NCI-H2171 (cell line): ENCODE measurements around the gene METRNL.
"Not testable (repeated sequence)": the region's sequence is repeated elsewhere in the genome, so short reads cannot be mapped to it uniquely, and the experiment has no call there.

Source experiments
- DNase-seq: peaks from one replicate; lab custom pipeline; 2025; lab: John Stamatoyannopoulos, UW

Gene METRNL, protein sequence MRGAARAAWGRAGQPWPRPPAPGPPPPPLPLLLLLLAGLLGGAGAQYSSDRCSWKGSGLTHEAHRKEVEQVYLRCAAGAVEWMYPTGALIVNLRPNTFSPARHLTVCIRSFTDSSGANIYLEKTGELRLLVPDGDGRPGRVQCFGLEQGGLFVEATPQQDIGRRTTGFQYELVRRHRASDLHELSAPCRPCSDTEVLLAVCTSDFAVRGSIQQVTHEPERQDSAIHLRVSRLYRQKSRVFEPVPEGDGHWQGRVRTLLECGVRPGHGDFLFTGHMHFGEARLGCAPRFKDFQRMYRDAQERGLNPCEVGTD

DNA sequence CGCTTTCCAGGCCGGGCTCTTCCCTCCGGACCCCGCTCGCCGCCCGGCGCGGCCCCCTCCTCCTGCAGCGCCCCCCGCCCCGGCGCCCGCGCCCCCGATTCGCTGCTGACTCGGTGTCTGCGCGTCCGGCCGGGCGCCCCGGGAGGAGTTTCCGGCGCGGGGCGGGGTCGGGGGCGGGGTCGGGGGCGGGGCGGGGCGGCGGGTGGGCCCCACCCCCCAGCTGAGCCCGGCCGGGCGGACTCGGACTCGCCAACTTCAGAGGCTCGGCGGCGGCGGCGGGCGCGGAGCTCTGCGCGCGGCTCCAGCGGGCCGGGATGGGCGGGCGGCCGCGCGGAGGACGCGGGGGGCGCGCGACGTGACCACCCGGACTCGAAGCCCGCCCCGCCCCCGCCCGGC lies at the start of gene METRNL:
METRNL (plus strand) TSS at position 258 of the 396 bp plus-strand sequence. CDS start 207 bp downstream, outside the sequence.
- peak; percentile 46 for DNase-seq

DNA sequence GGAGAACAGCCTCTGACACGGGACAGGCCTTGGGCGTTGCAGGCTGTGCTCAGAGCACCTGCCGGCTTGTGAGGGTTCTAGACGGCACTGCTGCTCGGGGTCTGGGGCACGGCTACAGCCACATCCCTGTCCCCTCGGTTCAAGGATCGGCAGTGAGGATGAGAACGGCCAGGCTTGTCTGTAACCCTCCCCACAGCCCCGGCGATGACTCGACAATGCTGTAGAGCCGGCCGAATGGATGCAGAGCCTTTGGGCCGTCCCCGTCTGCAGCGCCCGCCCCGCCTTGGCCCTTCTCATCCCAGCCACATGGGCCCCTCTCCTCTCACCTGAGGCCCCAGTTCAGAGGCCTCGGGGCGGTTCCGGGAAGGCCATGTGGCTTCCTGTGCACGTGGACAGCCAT lies 49.0 kb upstream of the METRNL start:
- DNase-seq, result no peak

DNA sequence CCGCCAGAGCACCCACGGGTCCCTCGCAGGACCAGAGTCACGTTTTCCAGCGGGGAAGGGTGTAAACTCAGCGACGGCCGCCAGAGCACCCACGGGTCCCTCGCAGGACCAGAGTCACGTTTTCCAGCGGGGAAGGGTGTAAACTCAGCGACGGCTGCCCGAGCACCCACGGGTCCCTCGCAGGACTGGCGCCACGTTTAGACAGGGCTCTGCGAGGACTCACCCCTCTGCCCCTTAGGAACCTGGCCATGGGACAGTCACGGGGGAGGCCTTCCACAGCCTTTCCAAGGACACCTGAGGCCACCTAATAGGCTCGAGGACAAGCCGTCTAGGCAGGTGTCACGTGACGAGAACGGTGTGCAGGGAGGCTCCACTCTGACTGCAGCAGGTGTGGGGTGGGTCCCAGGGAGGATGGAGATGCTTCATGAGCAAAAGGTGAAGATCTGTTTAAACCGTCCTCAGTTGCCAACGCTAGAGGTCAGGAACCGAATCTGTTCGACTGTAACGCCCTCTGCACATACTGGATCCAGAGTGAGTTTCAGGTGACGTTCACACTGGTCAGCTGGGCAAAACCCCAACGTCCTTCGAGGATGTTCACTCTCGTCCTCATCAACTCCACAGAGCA lies 48.0 kb upstream of the METRNL start:
- no peak for DNase-seq

DNA sequence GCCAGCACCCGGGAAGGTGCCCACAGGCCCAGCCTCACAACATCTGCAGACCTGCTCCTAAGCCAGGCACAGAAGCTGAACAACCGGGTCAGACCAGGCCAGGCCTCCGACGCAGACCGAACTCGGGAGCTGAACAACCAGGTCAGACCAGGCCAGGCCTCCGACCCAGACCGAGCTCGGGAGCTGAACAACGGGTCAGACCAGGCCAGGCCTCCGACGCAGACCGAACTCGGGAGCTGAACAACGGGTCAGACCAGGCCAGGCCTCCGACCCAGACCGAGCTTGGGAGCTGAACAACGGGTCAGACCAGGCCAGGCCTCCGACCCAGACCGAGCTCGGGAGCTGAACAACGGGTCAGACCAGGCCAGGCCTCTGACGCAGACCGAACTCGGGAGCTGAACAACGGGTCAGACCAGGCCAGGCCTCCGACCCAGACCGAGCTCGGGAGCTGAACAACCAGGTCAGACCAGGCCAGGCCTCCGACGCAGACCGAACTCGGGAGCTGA lies 47.4 kb upstream of the METRNL start:
- DNase-seq, result not testable (repeated sequence)

DNA sequence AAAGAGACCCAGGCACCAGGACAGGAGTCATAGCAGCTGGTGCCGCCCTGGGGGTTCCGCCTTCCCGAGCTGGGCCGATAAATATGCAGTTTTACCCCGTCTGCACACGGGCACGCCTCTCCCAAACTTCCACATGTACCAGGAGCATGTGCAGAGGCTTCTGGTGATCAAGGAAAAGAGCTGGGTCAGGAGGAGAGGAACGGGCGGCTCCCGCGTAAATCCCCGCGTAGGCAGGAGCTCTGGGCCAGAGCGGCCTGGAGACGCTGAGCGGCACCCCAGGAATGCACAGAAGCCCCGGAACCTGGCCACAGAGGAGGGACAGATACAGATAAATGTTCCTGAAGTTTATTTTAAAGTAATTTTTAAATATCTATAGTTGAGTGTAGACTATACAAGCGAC lies 46.6 kb upstream of the METRNL start:
- DNase-seq, result no peak

DNA sequence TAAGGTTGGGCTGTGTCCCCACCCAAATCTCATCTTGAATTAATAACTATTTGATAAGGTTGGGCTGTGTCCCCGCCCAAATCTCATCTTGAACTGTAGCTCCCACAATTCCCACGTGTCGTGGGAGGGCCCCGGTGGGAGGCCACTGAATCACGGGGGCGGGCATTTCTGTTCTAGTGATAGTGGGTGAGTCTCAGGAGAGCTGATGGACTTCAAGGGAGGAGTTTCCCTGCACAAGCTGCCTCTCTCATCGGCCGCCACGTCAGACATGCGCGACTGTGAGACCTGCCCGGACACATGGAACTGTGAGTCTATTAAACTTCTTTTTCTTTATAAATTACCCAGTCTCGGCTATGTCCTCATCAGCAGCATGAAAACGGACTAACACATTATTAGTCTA lies 44.9 kb upstream of the METRNL start:
- no peak for DNase-seq

DNA sequence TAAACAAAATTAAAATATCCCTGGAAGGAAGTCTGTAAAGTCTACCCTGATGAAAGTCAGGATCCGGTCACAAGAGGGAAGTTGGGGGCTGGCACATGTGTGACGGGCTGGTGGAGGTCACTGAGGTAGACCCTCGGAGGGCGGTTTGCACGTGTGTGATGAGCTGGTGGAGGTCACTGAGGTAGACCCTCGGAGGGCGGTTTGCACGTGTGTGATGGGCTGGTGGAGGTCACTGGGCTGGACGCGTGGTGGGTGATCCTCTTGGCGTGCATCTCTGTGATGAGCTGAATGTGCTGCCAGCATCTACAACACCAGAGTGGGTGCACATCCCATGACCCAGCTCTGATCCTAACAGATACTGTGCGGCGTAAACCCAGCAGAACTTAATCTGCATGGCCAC lies 43.7 kb upstream of the METRNL start:
- no peak for DNase-seq

DNA sequence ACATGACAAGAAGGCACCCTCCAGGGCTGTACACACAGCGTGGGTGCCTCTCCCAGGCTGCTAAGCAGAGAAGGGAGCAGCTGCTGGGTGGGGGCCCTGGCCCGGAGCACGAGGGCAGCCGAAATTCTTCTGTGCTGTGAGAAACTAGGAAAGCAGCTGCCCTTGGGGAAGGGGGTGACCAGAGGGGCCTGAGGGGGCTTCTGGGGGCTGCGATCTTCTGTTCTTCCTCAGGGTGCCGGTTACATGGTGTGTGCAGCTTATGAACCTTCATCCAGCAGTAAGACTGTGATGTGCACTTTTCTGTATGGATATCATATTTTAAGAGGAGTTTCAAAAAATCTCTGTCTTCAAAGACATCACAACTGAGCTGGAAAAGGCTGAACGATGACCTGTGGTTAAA lies 43.2 kb upstream of the METRNL start:
- DNase-seq, result no peak

DNA sequence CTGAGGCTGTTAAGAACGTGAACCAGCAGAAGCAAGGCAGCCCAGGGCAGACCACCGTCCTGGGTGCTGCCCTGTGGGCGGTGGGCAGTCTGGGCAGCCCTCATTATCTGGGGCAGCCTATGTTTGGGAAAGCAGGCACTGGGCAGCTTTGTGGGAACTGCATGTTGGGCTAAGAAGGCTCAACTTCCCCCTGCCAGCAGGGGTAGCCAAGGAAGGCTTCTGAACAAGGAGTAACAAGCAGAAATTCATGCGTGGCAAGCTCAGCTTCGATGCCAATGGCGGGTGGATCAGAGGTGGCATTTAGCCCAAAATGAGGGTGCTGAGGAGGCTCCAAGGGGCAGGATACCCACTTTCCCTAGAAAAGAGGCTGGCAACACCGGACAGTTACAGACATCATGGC lies 42.7 kb upstream of the METRNL start:
- DNase-seq, result no peak

DNA sequence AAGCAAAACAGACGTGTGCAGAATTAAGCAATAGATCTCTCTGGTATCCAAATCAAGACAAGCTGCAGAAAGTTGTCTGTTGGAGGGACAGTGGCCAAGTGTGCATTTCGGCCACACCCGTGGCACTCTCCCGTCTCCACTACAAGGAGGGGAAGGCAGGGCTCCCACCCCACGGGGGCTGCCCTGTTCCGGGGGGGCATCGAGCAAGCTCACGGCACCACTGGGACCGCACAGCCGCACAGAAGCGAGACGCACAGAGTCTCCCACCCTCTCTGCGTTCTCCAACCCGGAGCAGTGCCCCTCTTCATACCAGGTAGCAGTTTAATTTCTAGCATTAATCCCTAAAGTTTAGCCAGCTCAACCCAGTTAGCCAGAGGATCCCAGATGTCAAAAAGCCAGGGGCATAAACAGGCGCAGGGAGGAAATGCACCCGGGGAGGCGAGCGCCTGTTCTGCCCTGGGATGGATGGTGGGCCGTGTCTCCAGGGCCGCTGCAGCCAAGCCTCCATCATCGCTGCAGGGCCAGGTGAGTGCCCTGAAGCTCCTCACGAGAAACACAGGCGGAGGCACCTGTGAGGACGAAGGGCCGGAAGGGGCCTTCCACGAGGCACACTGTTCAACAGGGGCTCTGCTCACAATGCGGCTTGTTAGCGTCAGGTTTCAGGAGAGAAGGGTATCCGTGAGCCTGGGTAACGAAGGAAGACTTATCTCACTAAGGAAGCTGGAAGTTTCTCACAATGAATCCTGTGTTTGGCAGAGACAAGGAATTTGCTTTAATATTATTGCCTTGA lies 42.1 kb upstream of the METRNL start:
- DNase-seq, result no peak

DNA sequence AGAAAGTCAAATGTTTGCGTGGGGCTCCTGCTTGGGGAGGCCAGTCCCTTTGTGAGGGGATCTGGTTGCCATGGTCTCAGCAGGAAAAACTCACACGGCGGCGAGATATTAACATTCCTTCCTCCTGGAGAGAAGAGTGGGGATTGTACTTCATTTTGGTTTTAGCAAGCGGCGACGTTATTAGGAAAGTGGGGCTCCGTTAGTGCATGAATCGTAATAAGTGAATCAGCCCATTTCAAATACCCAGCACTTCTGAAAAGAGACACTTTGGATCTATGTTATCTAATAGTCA lies 41.6 kb upstream of the METRNL start:
- DNase-seq, result no peak

DNA sequence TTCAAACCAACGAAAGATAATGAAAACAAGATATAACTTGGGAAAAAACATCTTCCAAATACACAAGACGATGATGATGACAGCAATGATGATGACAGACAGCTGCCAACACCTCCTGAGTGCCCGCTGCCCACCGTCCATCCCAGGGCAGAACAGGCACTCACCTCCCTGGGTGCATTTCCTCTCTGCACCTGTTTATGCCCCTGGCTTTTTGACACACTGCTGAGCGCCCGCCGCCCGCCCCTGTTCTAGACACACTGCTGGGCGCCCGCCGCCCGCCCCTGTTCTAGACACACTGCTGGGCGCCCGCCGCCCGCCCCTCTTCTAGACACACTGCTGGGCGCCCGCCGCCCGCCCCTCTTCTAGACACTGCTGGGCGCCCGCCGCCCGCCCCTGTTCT lies 40.4 kb upstream of the METRNL start:
- DNase-seq, result not testable (repeated sequence)

DNA sequence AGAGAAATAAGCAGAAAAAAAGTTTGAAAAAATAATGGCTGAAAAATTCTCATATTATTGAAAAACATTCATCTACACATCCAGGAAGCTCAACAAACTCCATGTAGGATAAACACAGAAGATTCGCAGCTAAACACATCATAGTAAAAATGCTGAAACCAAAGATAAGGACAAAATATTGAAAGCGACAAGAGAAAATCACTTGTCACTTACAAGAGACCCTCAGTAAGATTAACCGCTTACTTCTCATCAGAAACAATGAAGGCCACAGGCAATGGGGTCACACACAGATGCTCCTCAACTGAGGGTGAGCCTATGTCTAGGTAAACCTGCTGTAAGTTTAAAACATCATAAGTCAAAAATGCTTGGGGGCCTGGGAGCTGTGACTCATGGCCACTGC lies 38.1 kb upstream of the METRNL start:
- DNase-seq, result no peak

DNA sequence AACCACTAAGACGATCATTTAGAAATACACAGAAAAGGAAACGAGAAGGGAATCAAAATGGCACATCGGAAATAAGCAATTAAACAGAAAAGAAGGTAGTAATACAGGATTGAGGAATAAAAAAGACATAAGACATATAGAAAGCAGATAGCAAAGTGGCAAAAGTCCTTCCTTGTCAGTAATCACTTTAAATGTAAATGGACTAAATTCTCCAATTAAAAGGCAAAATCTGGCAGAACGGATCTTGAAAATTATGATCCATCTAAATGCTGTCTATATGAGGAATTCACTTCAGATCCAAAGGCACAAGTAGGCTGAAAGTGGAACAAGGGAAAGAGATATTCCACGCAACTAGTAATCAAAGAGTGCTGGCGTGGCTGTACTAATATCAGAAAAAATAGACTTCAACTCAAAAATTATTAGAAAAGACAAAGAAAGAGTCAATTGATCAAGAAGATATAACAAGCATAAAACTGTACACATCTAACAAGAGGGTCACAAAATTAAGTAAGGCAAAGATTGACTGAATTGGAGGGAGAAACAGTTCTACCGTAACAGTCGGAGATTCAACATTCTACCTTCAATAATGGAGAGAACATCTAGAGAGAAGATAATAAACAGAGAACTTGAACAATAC lies 36.8 kb upstream of the METRNL start:
- DNase-seq, result no peak

DNA sequence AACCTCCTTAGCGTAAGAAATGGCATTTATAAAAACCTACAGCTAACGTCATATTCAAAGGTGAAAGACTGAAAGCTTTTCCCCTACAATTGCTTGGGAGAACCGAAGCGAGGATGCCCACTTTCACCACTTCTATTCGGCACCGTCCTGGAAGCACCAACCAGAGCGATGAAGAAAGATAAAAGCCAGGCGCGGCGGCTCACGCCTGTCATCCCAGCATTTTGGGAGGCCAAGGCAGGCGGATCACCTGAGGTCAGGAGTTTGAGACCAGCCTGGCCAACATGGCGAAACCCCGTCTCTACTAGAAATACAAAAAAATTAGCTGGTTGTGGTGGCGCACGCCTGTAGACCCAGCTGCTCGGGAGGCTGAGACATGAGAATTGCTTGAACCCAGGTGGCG lies 34.9 kb upstream of the METRNL start:
- DNase-seq, result not testable (repeated sequence)

DNA sequence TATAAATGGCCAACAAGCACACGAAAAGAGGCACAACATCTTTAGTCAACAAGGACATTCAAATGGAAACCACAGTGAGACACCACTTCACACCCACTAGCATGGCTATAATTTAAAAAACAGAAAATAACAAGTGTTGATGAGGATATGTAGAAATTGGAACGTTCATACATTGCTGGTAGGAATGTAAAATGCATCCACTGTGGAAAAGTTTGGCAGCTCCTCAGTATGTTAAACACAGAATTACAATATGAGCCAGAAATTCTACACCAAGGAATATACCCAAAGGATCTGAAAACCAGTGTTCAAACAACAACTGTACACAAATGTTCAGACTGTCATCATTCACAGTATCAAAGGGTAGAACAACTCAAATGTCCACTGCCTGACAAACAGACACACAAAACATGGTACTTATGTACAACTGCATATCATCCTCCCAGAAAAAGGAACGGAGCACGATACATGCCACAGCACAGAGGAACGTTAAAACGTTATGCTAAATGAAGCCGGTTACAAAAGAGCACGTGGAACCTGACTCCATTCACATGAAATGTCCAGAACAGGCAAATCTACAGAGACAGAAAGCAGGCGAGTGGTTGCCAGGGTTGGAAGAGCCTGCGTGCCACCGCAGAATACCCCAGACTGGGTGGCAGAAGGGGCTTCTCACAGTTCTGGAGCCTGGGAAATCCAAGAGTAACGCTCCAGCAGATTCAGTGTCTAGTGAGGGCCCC lies 32.8 kb upstream of the METRNL start:
- DNase-seq, result no peak

DNA sequence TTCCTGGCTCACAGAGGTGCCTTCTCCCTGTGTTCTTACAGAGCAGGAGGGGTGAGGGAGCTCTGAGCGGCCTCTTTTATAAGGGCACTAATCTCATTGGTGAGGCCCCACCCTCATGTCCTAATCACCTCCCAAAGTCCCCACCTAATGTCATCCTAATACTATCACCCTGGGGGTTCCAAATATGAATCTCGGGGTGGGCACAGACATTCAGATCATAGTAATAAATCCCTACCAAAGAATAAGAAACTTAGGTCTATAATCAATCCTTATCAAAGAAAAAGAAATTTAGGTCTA lies 32.3 kb upstream of the METRNL start:
- no peak for DNase-seq

DNA sequence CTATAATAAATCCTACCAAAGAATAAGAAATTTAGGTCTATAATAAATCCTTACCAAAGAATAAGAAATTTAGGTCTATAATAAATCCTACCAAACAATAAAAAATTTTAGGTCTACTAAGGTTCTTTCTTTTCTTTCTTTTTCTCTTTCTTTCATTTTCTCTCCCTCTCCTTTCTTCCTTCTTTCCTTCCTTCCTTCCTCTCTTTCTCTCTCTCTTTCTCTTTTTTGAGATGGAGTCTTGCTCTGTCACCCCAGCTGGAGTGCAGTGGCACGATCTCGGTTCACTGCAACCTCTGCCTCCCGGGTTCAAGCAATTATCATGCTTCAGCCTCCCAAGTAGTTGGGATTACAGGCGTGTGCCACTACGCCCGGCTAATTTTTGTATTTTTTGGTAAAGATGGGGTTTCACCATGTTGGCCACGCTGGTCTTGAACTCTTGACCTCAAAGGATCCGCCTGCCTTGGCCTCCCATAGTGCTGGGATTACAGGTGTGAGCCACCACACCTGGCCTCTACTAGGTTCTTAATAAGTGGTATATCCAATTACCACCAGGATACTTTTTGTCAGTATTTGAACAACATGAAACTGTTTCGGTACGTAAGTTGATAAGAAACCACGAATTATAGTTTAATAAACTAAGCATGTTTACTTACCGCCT lies 31.5 kb upstream of the METRNL start:
- not testable (repeated sequence) for DNase-seq

DNA sequence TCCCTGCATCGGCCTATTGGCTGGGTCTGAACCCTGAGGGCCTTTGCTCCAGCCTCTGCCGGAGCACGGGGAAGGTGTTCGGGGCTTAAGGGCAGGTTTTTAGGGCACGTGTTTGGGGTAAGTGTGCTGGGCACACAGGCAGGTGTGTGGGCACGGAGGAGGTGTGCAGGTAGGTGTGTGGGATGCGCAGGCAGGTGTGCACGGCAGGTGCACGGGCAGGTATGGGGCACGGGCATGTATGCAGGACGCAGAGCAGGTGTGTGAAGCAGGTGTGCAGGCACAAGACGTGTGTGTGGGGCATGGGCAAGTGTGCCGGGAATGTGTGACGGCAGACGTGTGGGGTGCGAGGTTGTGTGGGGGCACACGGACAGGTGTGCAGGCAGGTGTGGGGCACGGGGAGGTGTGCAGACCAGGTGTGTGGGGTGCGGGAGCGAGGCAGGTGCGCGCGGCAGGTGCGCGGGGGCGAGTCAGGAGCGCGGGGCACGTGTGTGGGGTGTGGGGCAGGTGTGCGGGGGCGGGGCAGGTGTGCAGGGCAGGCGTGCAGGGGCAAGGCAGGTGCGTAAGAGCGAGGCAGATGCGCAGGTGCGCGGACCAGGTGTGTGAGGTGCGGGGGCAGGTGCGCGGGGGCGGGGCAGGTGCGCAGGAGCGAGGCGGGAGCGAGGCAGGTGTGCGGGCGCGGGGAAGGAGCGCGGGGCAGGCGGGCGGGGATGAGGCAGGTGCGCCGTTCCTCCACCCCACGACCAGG lies 28.6 kb upstream of the METRNL start:
- peak; percentile 70 for DNase-seq

DNA sequence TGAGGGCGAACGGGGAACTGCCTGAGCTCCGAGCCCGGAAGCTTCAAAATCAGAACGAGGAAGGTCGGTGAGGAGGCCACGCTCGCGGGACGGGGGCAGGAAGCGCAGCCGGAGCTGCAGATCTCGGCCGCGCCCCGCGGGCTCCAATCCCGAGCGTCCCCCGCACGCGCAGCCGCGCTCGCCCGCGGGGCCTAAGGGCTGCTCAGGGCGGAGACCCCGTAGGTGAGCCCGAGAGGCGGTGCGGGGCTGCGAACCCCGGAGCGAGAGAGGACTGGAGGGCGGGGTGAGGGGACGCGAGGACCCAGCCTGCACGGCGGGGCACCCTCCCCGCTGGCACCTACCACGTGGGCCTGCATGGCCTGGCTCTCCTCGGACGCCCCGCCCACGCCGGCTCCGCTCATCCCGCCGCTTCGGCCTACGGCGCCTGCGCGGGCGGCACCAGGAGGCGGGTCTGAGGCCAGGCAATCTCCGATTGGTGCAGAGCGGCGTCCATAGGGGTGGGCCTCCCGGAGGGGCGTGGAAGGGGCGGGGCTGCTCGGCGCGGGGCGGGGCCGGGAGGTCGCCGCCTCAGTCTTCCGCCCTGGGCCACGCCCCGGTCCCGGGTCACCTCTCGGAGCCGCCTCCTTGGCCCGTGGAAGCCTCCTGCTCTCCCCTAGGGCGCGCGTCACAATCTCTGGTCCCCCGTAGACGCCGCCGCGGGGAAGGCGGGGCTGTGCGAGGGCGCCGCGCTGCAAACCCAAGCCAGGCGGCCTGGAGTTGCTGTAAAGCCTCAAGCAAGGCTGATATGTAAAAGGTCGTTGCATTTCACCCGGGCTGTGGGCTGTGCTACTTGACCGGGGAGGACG lies 27.8 kb upstream of the METRNL start:
- DNase-seq, result peak; percentile 99
